HG03060 (cell line): ENCODE measurements around the gene IRX2.

Source experiments
- ATAC-seq: cut with Tn5 transposase; IDR thresholded peaks from one replicate; pipeline ENCODE4 v1.9.1; 2021; ENCODE audit warnings: low read depth, moderate number of reproducible peaks; ENCODE audit not compliant: unreplicated experiment

The IRX2 gene

GRCh38 chr5:2721385-2722138, 29.9 kb downstream of the IRX2 start:
- ATAC-seq, result no peak

GRCh38 chr5:2719332-2719731, 32.1 kb downstream of the IRX2 start:
- no peak for ATAC-seq

GRCh38 chr5:2718115-2718514, 33.4 kb downstream of the IRX2 start:
- no peak for ATAC-seq

- ATAC-seq, result no peak
These were observed 35.6 kb downstream of the IRX2 start for GRCh38 chr5:2715856-2716255.

- no peak for ATAC-seq
These were observed 36.7 kb downstream of the IRX2 start for GRCh38 chr5:2714805-2715204.

GRCh38 chr5:2714026-2714425, 37.5 kb downstream of the IRX2 start:
- ATAC-seq, result no peak

- no peak for ATAC-seq
These were observed 39.7 kb downstream of the IRX2 start for GRCh38 chr5:2711446-2712425.

- no peak for ATAC-seq
These were observed 40.6 kb downstream of the IRX2 start for GRCh38 chr5:2710910-2711309.

- no peak for ATAC-seq
These were observed 41.3 kb downstream of the IRX2 start for GRCh38 chr5:2709976-2710689.

GRCh38 chr5:2708751-2709150, 42.7 kb downstream of the IRX2 start:
- ATAC-seq, result no peak

GRCh38 chr5:2708132-2708531, 43.3 kb downstream of the IRX2 start:
- no peak for ATAC-seq

GRCh38 chr5:2705861-2706260, 45.6 kb downstream of the IRX2 start:
- no peak for ATAC-seq

- ATAC-seq, result no peak
These were observed 46.5 kb downstream of the IRX2 start for GRCh38 chr5:2704806-2705645.

- no peak for ATAC-seq
These were observed 47.4 kb downstream of the IRX2 start for GRCh38 chr5:2704111-2704510.

GRCh38 chr5:2703615-2704014, 47.9 kb downstream of the IRX2 start:
- ATAC-seq, result no peak

- ATAC-seq, result no peak
These were observed 48.4 kb downstream of the IRX2 start for GRCh38 chr5:2703041-2703440.

- no peak for ATAC-seq
These were observed 49.2 kb downstream of the IRX2 start for GRCh38 chr5:2702096-2702879.

GRCh38 chr5:2701592-2701991, 49.9 kb downstream of the IRX2 start:
- ATAC-seq, result no peak

- ATAC-seq, result no peak
These were observed 50.6 kb downstream of the IRX2 start for GRCh38 chr5:2700876-2701275.
